ENCODE results near the gene CAMSAP2.
"Not testable (repeated sequence)": the region's sequence is repeated elsewhere in the genome, so short reads cannot be mapped to it uniquely, and the experiment has no call there.

CAMSAP2 gene

GRCh38 chr1:200738949-200739651 is 407 bp downstream of the CAMSAP2 start:
- no peak for FAIRE-seq

DNA sequence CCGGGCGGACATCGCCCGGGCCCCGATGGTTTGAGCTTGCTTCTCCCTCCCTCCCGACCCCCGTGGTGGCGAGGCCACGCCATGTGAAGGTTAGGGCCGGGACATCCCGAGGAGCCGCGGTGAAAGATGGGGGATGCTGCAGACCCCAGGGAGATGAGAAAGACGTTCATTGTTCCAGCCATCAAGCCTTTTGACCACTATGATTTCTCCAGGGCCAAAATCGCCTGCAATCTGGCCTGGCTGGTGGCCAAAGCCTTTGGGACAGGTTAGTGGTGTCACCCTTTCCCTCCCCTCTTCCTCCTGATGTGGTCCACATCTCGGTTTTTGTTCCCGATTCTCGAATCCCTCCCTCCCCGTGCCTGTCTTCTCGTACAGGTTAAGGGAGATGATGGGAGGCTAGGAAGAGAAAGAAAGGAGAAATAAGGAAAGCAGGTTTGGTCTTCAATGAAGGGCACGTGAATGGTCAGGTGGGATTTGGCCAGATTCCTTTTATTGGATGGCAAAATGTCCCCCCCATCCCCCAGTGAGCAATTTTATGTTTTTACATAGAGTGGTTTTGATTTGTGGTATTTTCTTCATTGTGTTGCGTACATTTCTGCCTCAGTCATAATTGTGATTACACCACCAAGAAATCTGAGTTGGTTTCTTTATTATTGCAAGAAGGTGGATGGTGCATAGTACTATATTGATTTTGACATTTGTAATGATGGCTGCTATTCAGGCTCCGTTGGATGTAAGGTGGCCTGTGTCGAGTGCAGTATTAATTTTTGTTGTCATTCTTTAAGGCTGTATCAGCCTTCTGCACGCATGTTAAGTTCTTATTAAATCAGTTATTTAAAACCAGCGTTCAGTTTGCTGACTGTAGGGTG is 1.2 kb downstream of the CAMSAP2 start:
- no peak for FAIRE-seq

DNA sequence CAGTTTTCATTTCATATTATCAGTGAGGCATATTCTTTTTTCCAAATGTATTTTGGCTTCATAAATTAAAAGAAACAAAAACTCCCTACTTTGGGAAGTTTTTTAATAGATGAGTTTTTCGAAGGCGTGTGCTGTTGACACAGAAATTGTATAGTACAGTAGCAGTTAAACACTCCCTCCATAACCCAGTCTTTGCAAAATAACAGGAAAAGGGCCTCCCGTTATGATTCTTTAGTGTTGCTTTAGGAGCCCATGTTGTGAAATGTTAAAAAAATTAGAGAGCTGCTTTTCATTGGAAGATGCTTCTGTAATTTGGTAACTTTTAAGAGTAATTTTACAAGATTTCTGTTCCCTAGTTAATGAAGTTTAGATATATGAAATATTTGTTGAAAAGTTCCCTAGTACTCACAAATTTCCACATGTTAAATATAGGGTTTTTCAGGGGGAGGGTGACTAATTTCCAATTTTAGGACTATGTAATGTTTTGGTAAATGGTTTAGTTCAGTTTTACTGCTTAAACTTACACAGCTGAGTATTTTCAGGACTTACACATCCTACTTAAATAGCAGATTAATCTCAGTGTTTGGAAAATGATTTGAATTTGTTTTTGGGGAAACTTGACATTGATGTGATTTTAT is 2.0 kb downstream of the CAMSAP2 start:
- FAIRE-seq, result no peak

DNA sequence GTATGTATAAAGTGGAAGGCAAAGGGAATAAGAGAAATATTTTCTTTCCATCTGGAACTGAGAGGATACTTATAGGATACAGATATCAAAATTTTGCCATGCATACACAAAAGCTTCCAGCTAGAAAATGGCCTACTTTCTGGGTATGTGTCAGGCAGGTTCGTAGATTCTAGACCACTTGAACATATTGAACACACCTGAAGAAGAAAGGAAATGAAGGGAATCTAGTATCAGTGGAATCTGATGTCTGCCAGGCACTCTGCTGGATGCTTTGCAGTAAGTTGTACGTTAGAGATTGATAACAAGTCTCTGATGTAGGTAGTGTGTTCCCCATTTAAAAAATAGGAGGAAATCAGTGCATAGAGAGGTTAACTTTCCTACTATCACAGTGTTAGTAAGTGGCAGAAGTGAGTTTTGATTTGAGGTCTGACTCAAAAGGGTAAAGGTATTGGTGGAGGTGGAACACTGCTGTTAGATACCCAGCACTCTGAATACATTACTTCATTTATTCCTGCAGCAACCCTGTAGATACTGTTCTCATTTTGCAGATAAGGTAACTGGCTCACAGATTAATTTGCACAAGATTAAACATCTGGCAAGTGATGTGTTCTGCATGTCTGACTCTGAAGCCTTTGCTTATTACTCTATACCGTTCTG is 3.0 kb downstream of the CAMSAP2 start:
- no peak for FAIRE-seq

- no peak for FAIRE-seq
Observed at GRCh38 chr1:200744143-200744542, 5.5 kb downstream of the CAMSAP2 start.

- no peak for FAIRE-seq
Observed at GRCh38 chr1:200749090-200749489, 10.4 kb downstream of the CAMSAP2 start.

- not testable (repeated sequence) for FAIRE-seq
Observed at GRCh38 chr1:200750749-200751148, 12.1 kb downstream of the CAMSAP2 start.

DNA sequence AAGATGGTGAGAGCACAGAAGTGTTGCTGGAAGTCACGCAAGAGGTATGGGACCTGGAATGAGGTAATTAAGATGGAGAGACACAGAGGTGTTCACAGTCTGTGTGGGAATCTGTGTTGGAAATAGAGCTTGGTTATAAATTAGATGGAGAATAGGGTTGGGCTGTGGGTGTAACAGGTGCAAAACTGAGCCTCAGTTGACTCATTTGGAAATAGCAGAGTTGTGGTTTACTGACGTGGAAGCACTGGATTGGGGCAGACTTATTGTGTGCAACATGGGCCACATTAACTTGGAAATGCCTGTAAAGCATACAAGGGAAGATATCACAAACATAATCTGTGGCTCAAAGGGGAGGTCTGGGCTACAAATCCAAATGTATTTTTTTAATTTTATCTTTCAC is 13.0 kb downstream of the CAMSAP2 start:
- no peak for FAIRE-seq

GRCh38 chr1:200753650-200754198 is 15.0 kb downstream of the CAMSAP2 start:
- no peak for FAIRE-seq

- no peak for FAIRE-seq
Observed at GRCh38 chr1:200755456-200755855, 16.8 kb downstream of the CAMSAP2 start.

- FAIRE-seq, result no peak
Observed at GRCh38 chr1:200762089-200762488, 23.4 kb downstream of the CAMSAP2 start.

GRCh38 chr1:200767321-200767720 is 28.6 kb downstream of the CAMSAP2 start:
- FAIRE-seq, result no peak

DNA sequence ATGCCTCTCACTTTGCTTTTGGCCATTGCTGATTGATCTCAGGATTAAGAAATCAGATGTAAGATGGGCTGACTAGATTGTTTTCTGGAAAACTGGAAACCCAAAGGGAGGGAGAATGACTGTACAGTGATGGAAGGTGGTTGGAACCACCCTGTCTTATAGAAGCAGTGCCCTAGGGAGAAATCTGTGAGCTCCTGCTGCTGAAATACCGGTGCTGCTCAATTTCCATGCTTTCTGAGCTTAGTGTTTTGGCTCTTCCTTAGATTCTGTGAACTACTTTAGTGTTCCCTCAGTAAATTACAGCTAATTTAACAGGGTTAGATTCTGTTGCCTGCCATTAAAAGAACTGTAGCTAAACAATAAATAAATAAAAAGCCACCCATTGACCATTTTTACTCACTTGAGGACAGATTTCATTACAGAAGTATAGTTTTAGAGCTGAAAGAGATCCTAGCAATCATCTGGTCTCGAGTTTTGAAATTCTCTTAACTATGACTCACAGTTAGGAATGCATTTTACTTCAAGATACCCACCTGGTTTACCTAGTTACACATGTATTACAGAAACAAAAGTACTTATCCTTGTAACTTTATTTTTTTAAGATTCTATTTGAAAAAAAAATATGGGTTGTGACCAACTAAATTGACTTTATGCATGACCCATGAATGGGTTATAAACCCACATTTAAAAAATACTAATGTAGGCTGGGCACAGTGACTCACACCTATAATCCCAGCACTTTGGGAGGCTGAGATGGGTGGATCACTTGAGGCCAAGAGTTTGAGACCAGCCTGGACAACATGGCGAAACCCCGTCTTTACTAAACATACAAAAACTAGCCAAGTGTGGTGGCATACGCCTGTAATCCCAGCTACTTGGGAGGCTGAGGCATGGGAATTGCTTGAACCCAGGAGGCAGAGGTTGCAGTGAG is 33.2 kb downstream of the CAMSAP2 start:
- no peak for FAIRE-seq

- no peak for FAIRE-seq
Observed at GRCh38 chr1:200774311-200774710, 35.6 kb downstream of the CAMSAP2 start.

- no peak for FAIRE-seq
Observed at GRCh38 chr1:200774735-200775444, 36.2 kb downstream of the CAMSAP2 start.

GRCh38 chr1:200775850-200776249 is 37.2 kb downstream of the CAMSAP2 start:
- no peak for FAIRE-seq

DNA sequence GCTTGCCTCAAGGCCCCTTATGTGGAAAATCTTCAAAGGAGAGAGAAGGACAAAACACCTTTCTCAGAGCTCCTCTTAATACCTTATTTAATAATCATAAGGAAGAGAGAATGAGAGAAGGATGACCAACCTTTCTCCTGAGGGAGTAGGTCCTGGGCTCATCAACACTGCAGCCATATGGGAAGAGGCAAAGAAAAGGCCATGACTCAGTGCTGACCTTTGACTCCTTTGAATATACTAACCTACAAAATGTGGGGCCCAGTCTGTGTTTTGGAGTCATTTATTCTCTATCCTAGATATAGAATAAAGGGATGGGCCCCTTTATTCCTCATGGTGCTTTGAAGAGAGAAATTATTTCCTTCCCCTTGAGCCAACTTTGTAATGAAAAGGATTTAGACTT is 38.3 kb downstream of the CAMSAP2 start:
- FAIRE-seq, result no peak

- FAIRE-seq, result no peak
Observed at GRCh38 chr1:200778766-200779165, 40.1 kb downstream of the CAMSAP2 start.

- no peak for FAIRE-seq
Observed at GRCh38 chr1:200779326-200779725, 40.6 kb downstream of the CAMSAP2 start.

DNA sequence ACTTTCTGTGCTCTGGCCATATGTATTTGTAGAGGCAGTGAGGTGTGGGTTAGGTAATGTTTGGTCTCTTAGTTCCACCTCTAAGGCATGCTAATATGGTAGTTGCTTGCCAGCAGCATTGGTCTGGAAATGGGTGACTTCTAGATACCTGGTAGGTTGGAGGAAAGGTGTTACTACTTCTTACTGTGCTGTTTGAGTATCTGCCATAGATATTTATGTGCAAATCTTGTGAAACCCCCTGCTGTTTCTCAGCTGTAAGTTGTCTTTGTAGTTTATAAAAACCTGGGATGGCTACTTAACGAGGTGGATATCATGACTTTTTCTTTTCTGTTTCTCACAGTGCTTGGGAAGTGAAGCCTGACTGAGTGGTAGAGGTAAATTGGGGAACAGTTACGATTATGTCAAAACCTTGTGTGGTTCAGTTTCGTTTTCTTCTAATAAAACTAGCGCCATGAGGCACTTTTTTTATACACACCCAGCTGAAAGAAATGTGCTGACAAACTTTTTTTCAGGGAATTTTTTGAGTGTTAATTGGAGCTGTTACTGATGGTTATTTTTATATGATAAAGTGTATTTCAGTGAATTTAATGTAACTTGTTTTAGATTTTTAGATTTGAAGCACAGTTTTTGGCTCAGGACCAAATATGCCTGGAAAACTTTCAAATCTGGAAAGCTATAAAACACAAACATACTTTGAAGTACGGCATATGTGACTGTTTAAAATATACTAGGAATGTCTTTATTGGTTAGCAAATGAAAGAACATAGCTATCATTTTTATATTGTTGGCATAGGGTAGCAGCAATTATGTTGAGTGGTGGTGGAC is 42.1 kb downstream of the CAMSAP2 start:
- no peak for FAIRE-seq

Measured in colon (tissue), 2 donors.